M059J (cell line): ENCODE results near the gene APC. TPM values are rescaled to one million over a fixed set of nuclear protein-coding genes. Genes with fewer than 3 reads are reported as not detected.

Experiments used
- DNase-seq: peaks from one replicate; pipeline ENCODE4 v3.0.0-alpha.2; 2012; ENCODE audit warnings: low read depth
- total RNA-seq: library from RNA; depleted of rRNA; stranded (reverse); fragments of >200 nt; shearing (Covaris generic); gene quantifications from 2 replicates; pipeline ENCODE4 v1.2.3, GENCODE V29; 2014

Gene APC
- total RNA-seq, 1 experiment from 2014 or later, result 18.7 TPM

- no peak for DNase-seq
Observed at GRCh38 chr5:112784726-112785125, 47.0 kb downstream of the APC start.

- peak; percentile 35 for DNase-seq
Observed at GRCh38 chr5:112787261-112787660, 49.6 kb downstream of the APC start.

- no peak for DNase-seq
Observed at GRCh38 chr5:112787896-112788295, 50.2 kb downstream of the APC start.

- DNase-seq, result no peak
Observed at GRCh38 chr5:112793201-112793600, 55.5 kb downstream of the APC start.

DNA sequence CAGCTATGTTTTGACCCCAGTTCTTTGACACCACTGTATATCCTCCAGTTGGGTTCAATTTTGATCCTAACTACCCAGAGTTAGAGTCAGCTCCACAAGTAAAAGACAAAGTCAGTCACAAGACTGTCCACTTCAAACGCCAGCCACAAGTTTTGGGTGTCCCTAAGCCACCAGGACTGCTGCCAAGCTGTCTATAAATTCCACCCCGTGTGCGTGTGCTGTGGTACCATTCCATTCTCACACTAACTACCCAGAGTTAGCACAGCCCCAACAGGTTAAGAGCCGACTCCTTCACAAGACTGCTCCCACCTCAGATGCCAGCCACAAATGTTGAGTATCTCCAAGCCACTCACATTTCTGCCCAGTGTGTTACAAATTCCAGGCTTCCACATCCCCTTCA is 56.7 kb downstream of the APC start:
- no peak for DNase-seq

- no peak for DNase-seq
Observed at GRCh38 chr5:112795342-112795741, 57.7 kb downstream of the APC start.

DNA sequence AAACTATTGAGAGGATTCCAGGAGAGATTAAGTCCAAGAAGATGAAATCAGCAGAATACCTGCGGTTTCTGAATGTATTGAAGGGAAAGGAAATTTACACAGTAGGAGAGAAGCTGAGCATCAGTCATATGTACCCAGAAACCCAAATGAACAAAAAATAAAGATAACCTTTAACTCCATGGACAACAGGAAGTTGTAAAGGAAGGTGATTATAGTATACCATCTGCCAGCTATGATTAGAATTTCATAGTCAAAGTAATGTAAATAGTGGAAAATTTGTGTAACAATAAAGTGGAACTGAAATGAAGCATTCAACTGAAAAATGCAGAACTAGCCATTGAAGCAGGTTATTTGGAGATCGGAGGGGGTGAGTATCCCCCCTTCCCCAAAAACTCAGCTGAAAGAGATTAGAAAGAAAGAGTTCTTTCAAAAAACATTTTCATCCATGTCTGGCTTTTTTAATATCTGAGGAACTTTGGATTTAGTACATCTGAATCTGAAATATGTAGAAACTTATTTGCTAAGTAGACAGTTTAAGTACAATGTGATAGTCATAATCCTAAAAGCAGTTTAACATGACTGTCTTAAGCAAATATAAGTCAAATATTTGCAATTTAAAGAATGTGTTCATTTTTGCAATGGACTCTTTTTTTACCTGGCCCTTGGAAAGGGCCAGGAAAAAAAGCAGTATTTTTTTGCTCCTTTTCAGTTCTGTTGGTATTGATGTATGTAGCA is 58.4 kb downstream of the APC start:
- DNase-seq, result no peak

- DNase-seq, result no peak
Observed at GRCh38 chr5:112799661-112800060, 62.0 kb downstream of the APC start.

- DNase-seq, result no peak
Observed at GRCh38 chr5:112800891-112801290, 63.2 kb downstream of the APC start.

DNA sequence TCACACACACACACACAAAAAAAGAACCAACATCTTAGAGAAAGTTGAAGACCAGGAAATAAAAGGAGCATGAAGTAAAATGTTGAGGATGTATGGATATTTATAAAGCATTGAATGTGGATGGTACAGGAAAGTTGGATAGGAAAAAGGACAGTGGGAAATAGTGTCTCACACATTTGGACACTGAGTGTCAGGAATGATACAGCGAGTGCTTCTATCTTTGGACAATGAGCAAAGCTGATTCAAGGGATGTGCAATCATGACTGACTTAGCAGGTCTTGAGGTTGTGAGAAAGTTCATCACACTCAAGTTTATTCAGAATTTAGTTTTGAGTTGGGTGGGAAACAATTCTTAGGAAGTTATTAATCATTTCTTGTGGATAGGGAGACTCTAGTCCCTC is 73.3 kb downstream of the APC start:
- no peak for DNase-seq

DNA sequence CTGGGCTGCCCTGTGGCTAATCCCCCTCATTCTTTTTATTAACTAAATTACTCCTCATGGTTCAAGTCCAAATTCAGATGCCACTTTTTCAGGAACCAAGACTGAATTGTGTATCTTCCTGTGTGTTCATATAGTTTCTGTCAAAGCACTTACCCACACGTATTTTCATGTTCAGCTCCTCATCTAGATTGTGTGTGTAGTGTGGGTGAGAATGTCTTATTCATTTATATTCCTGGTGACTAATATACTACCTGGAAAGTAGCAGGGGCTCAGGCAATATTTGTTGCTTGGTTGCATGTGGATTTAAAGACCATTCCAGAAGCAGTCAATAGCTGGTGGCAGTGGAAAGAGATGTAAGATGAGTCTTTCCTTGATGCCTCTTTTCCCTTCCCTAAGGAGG is 74.9 kb downstream of the APC start:
- DNase-seq, result no peak

DNA sequence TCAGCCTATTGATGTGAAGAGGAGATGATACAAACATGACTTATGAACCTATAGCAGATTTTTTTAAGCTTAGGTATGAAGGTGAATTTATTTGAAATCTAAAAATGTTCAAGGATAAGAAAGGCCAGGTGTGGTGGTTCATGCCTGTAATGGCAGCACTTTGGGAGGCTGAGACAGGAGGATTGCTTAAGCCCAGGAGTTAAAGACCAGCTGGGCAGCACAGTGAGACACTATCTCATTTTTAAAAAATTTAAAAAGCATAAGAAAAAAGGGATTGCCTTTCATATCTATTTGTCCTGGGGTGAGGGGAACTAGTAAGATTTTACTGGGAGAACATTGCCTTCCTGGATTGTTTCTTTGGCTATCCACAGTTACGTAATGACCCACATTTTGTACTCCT is 82.6 kb downstream of the APC start:
- DNase-seq, result no peak

DNA sequence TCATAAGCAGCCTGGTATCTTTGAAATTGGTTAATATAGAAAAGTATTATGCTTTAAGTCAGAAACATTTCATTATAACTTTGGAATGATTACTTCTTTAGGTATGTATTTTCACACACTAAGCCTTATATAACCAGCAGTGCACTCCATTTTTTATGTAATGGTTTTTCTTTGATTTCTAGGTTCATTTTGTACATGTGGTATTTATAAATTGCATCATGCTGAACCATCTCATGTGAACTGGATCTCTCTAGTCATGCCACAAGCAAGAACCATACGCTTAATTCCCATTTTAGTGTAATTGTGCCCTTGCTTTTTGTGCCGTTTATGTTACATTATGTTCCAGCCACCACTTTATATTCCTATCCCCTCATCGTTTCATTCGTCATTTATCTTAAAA is 84.8 kb downstream of the APC start:
- no peak for DNase-seq

DNA sequence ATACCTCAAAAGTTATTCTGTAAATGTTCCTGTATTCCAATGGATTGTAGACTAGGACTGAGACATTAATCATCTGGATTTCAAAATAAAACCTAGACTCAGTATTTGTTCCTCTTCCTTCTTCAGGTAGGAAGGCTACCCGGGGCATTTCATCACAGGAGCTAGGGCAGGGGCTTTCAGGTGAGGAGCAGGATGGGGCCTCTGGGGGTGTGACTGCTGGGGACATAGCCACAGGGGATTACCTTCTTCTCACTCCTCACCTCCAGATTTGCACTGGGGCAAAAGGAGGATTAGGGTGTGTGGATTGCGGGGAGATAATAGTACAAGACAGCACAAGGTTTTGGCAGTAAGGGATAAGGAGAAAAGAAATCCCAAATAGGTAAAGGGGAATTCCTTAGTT is 85.5 kb downstream of the APC start:
- no peak for DNase-seq

DNA sequence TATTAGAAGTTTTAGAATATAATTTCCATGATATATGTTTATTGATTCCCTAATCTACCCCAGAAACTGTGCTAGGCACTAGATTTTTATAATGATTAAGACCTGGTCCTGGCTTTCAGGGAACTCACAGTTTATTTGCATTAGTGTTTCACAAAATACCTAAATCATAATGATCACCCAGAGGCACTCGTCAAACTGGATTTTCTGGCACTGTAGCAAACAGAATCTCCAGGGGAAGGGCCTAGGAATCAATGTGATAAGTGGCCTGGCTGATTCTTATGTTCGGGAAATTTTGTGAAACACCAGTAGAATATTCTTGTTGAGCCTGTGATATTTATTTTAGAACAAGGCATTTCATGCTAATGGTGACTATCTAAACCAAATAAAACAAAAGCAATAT is 86.0 kb downstream of the APC start:
- no peak for DNase-seq

GRCh38 chr5:112824197-112824596 is 86.5 kb downstream of the APC start:
- no peak for DNase-seq

DNA sequence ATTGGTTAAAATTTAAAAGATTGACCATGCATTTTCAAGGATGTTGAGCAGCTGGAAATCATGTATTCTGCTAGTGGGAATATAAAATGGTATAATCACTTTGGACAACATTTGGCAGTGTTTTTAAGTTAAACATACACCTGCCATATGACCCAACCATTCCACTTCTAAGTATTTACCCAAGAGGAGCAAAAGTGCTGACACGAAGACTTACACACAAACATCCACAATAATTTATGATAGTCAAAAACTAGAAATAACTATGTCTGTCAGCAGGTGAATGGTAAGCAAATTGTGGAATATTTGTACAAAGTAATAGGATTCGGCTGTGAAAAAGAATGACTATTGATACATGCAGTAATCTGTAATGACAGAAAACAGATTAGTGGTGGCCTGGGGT is 92.7 kb downstream of the APC start:
- DNase-seq, result no peak

DNA sequence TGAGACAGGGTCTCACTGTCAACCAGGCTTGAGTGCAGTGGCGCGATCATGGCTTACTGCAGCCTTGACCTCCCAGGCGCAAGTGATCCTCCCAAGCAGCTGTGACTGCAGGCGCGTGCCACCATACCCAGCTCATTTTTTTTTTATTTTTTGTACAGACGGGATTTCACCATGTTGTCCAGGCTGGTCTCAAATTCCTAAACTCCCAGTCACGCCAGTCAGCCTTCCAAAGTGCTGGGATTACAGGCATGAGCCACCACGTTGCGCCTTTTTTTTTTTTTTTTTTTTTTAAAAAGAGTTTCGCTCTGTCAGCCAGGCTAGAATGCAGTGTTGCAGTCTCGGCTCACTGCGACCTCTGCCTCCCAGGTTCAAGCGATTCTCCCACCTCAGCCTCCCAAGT is 96.3 kb downstream of the APC start:
- DNase-seq, result no peak

GRCh38 chr5:112844489-112844888 is 106.8 kb downstream of the APC start:
- no peak for DNase-seq

GRCh38 chr5:112846556-112846955 is 108.9 kb downstream of the APC start:
- DNase-seq, result no peak

DNA sequence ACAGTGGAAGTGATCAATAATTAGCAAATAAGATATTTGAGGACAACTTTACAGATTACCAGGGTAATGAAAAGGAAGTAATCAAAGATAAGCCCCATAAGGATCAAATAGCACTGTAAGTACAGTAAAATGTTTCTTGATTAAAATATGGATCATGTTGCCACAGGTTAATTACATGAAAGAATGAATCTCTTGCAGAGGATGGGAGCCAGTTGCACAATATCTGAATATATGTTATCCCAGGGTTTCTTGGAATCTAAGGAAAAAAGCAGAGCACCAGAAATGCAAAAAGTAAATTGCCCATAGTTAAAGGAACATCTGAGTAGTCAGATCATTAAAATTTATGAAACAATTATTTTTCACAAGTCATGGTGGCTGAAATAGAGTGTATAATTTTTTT is 109.6 kb downstream of the APC start:
- no peak for DNase-seq

DNA sequence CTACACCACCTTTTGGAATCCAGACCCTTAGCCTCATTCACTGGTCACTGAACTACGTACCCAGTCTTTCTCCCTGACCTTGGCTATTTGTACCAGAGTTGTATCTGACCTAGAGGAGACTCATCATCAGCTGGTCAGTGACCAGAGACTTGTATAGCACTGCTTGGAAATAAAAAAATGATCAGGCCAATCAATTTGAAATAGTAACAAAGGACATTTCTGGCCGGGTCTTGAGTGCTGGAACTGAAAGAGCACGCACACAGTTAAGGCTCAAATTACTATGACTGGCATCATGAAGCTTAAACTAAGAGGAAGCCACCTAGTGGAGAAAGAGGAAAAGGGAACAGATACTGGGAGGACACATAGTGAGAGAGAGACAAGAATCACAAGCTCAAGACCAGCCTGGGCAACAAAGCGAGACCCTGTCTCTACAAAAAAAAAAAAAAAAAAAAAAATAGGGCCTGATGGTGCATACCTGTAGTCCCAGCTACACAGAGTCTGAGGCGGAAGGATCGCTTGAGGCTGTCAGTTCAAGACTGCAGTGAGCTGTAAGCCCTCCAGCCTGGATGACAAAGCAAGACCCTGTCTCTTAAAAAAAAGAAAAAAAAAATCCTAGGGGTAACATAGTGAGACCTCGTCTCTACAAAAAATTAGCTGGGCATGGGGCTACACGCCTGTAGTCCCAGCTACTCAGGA is 110.6 kb downstream of the APC start:
- DNase-seq, result peak; percentile 75

GRCh38 chr5:112849912-112850311 is 112.2 kb downstream of the APC start:
- no peak for DNase-seq

GRCh38 chr5:112854651-112855050 is 117.0 kb downstream of the APC start:
- DNase-seq, result no peak
